Left lung (tissue), 10 donors: ENCODE data around the gene ATP9A. TPM values are rescaled to one million over a fixed set of nuclear protein-coding genes. Genes with fewer than 3 reads are reported as not detected.
"Not testable (repeated sequence)": the region's sequence is repeated elsewhere in the genome, so short reads cannot be mapped to it uniquely, and the experiment has no call there.

Source experiments
- ATAC-seq: fragments of 200-7000 bp; cut with Tn5 transposase; one replicate; pipeline ENCODE4 v1.9.1; 2020; ENCODE audit warnings: moderate library complexity
- DNase-seq, 4 donors: peaks; one replicate each; pipeline ENCODE4 v3.0.0-alpha.2; 2013 to 2020
- H3K27ac ChIP-seq, 2 donors: fragments of 200-600 bp; sonication (generic) in 1 of 2; one replicate each; pipeline versions ENCODE4 v1.5.0 to v1.8.0; 2020 to 2021
- H3K27me3 ChIP-seq, 2 donors: fragments of 200-600 bp; sonication (generic) in 1 of 2; one replicate each; pipeline versions ENCODE4 v1.5.0 to v1.8.0; 2020 to 2021
- H3K36me3 ChIP-seq, 2 donors: fragments of 200-600 bp; sonication (generic) in 1 of 2; one replicate each; pipeline versions ENCODE4 v1.5.0 to v1.8.0; 2020 to 2021
- H3K4me1 ChIP-seq, 2 donors: fragments of 200-600 bp; one replicate each; pipeline ENCODE4 v1.8.0; 2021
- H3K4me3 ChIP-seq, 2 donors: fragments of 200-600 bp; sonication (generic) in 1 of 2; one replicate each; pipeline versions ENCODE4 v1.5.0 to v1.8.0; 2020 to 2021; ENCODE audit warnings: mild to moderate bottlenecking in 1 of 2
- H3K9me3 ChIP-seq, 2 donors: fragments of 200-600 bp; sonication (generic) in 1 of 2; one replicate each; pipeline versions ENCODE4 v1.5.0 to v1.8.0; 2020 to 2021
- intact Hi-C, 2 donors: fragments of 100-400 bp; cut with DNase I; formaldehyde crosslinking; loops; one replicate each; pipeline versions ENCODE4 v1.11.2 to v1.14.2; 2022
- polyA plus RNA-seq, 6 donors: library from polyadenylated mRNA; unstranded; fragments of 120-200 nt; gene quantifications; one replicate each; pipeline ENCODE4 v1.2.1, GENCODE V29; 2013; ENCODE audit not compliant: insufficient read length in 6 of 6
- total RNA-seq, 2 donors: library from RNA; stranded (reverse); fragmentation: NEBNext Ultra II Directional; extraction: Animal tissue kit (Norgen Biotek cat#: 25700); gene quantifications; one replicate each; pipeline ENCODE4 v1.2.1, GENCODE V29; 2021
- TF ChIP-seq, protein P1 (sequence below), 2 donors: fragments of 200-600 bp; sonication (generic) in 1 of 2; IDR thresholded peaks; one replicate each; pipeline versions ENCODE4 v1.5.0 to v1.8.0; 2021; ENCODE audit warnings: antibody characterized with exemption in 2 of 2
- donor health status: DM: no; HTN: yes; CAD: no.
- donor health status: DM: no; HTN: no; CAD: no.

ATP9A gene
- total and polyA plus RNA-seq, 8 donors: 15.3 to 59.7 (median 50.4) TPM

DNA sequence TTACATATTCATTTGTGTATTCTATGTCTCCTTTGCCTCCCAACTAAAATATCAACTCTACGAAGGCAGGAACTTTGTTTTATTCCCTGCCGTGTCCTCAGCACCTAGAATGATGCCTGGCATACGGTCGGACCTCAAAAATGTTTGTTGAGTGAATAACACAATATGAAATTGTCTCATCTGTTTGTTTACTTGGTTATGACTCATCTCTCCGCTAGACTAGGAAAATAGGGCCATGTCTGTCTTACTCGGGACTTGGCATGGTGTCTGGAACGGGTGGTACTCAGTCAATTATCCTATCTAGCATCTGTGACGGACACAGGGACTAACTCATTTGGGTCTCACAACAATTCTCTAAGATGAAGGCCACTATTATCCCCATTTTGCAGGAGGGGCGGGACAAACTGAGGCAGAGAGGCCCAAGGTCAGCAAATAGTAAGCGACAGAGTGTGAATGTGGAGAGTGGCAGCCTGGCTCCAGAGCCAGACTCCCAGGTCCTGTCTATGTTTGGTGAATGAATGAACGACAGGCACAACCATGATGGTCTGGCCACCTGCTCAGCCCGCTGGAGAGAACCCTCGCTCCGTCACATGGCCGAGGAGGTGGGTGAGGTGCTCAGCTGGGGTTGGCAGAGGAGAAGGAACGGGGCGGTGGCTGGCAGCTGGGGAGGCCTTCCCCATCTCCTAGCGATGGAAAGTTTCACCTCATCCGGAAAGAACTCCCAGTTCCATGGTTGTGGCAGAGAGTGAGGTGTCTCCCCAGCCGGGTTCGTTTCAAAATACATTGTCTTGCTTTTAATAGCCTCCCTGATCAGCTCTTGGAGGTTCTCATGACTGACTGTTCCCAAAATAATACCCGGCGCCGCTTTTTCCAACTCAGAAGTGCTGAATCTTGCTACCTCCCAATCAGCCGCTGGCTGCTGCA is 198.1 kb downstream of the ATP9A start:
- H3K27ac ChIP-seq: no peak overlapping the region
- TF ChIP-seq, protein P1, sequence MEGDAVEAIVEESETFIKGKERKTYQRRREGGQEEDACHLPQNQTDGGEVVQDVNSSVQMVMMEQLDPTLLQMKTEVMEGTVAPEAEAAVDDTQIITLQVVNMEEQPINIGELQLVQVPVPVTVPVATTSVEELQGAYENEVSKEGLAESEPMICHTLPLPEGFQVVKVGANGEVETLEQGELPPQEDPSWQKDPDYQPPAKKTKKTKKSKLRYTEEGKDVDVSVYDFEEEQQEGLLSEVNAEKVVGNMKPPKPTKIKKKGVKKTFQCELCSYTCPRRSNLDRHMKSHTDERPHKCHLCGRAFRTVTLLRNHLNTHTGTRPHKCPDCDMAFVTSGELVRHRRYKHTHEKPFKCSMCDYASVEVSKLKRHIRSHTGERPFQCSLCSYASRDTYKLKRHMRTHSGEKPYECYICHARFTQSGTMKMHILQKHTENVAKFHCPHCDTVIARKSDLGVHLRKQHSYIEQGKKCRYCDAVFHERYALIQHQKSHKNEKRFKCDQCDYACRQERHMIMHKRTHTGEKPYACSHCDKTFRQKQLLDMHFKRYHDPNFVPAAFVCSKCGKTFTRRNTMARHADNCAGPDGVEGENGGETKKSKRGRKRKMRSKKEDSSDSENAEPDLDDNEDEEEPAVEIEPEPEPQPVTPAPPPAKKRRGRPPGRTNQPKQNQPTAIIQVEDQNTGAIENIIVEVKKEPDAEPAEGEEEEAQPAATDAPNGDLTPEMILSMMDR (IDR thresholded peaks at IDR 0.05): no peak
- H3K27me3 ChIP-seq: peaks cover 0 to 9% of the 10 kb centered on the region in 2 donors
- intact Hi-C loops: no loop called here
- no peaks in the 10 kb centered on the region for H3K4me1 ChIP-seq
- no peaks in the 10 kb centered on the region for H3K9me3 ChIP-seq
- H3K36me3 ChIP-seq: no peaks in the 10 kb centered on the region
- DNase-seq (no peak), ATAC-seq (no peak)
- no peak overlapping the region for H3K4me3 ChIP-seq

DNA sequence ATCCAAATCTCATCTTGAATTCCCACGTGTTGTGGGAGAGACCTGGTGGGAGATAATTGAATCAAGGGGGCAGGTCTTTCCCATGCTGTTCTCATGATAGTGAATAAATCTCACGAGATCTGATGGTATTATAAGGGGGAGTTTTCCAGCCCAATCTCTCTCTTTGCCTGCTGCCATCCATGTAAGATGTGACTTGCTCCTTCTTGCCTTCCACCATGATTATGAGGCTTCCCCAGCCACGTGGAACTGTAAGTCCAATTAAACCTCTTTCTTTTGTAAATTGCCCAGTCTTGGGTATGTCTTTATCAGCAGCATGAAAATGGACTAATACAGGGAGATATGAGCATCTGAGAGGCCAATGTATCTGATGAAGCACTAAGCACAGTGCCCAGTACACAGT is 199.7 kb downstream of the ATP9A start:
- intact Hi-C loops, H3K4me1 ChIP-seq, H3K27ac ChIP-seq, H3K4me3 ChIP-seq, H3K36me3 ChIP-seq, DNase-seq, H3K9me3 ChIP-seq, ATAC-seq: not testable (repeated sequence)
- peaks cover 0 to 25% of the 10 kb centered on the region in 2 donors for H3K27me3 ChIP-seq

DNA sequence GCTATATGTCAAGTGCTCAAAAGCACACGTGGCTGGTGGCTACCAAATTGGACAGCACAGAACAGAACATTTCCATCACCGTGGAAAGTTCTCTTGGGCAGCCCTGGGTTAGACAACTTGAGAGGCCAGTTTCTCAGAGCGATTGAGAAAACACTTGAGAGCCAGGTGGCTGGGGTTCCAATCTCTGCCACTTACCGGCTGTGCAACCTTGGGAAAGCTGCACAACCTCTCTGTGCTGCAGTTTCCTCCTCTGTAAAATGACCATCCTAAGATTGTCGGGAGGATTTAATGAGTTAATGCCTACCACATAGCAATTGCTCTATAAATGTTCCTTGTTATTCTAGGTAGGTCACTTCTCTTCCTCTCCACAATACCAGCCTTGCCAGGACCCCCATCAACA is 200.6 kb downstream of the ATP9A start:
- TF ChIP-seq, protein P1 (IDR thresholded peaks at IDR 0.05): no peak
- peaks cover 0 to 34% of the 10 kb centered on the region in 2 donors for H3K27me3 ChIP-seq
- no peak overlapping the region for H3K27ac ChIP-seq
- no peak for DNase-seq
- no peaks in the 10 kb centered on the region for H3K9me3 ChIP-seq
- H3K36me3 ChIP-seq: no peaks in the 10 kb centered on the region
- ATAC-seq: no peak
- H3K4me1 ChIP-seq: peaks cover 14 to 16% of the 10 kb centered on the region in 2 donors
- intact Hi-C loops: no loop called here
- no peak overlapping the region for H3K4me3 ChIP-seq

DNA sequence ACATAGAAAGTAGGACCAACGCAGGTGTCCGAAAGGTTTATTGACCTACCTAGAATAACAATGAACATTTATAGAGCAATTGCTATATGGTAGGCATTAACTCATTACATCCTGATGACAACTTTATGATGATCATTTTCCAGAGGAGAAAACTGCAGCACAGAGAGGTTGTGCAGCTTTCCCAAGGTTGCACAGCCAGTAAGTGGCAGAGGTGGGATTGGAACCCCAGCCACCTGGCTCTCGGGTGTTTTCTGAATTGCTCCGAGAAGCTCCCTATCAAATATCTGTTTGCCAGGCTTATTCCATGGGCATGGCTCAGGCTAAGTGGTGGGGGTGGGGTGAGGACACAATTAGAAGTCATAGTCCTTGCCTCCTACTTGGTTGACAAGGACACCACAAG is 201.6 kb downstream of the ATP9A start:
- Histone ChIP-seq H3K4me3 (no peak overlapping the region), H3K27ac (no peak overlapping the region), H3K4me1 (peaks cover 22 to 27% of the 10 kb centered on the region in 2 donors), H3K9me3 (no peaks in the 10 kb centered on the region), H3K27me3 (peaks cover 5 to 44% of the 10 kb centered on the region in 2 donors), H3K36me3 (no peaks in the 10 kb centered on the region)
- TF ChIP-seq, protein P1 (IDR thresholded peaks at IDR 0.05): no peak
- intact Hi-C loops: no loop called here
- DNase-seq (no peak), ATAC-seq (no peak)

DNA sequence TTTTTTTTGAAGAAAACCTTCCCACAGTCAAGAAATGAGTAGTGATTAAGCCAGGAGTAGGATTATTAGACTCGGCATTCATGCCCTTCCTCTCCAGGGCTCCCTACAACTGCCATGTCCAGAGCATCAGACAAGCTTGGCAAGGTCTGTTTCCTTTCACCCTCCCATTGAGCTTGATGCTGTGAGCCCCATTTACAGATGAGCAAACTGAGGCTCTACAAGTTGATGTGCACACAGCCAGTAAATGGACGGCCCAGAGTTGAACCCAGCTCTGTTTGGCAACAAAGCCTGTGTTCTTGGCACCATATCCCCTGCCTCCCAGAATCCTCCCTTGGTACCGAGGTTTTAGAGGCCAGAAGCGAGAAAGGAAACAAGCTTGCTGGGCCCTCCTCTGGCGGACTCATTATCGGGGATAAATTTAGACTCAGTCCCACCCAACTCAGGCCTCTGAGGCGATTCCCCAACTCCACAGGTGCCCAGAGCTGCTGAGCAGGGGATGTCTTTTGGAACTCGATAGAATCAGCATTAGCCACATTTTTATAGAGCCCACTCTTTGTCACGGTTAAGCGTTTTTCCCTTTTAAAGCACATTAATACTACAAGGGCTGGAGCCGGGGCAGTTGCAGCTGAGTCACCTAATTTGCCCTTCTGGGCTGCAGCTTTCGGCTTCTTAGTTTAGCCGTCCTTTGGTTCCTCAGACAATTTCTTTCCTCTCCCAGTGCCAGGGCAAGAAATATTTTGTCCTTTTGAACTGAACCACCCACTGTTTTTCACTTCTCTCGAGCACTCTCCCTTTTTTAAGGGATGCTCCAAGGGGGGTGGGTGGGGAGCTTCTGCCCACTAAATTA is 202.7 kb downstream of the ATP9A start:
- no peak for ATAC-seq
- intact Hi-C loops: no loop called here
- Histone ChIP-seq H3K4me3 (no peak overlapping the region), H3K4me1 (peaks cover 23 to 32% of the 10 kb centered on the region in 2 donors), H3K27me3 (peaks cover 6 to 52% of the 10 kb centered on the region in 2 donors), H3K36me3 (no peaks in the 10 kb centered on the region), H3K9me3 (no peaks in the 10 kb centered on the region), H3K27ac (no peak overlapping the region)
- no peak for DNase-seq
- TF ChIP-seq, protein P1 (IDR thresholded peaks at IDR 0.05): no peak
